Neural cell (in vitro differentiated cells): ENCODE results near the gene PAX1. TPM values are rescaled to one million over a fixed set of nuclear protein-coding genes. Genes with fewer than 3 reads are reported as not detected.

Experiments used
- H2AFZ ChIP-seq: fragments of 200-600, 300-800 bp; sonication (generic), shearing (Covaris generic); 2 replicates; pipeline ENCODE4 v1.6.0; 2014; ENCODE audit warnings: low read depth, mild to moderate bottlenecking, antibody characterized with exemption, low read length, moderate library complexity
- H3F3A ChIP-seq: fragments of 200-600 bp; shearing (Covaris generic); 2 replicates; pipeline ENCODE4 v1.6.1; 2016; ENCODE audit warnings: mild to moderate bottlenecking, moderate library complexity, mixed read lengths, antibody characterized with exemption, low read length; ENCODE audit not compliant: insufficient read depth, poor library complexity, severe bottlenecking
- H3K27ac ChIP-seq: fragments of 200-600, 300-800 bp; sonication (generic), shearing (Covaris generic); 2 replicates; pipeline ENCODE4 v1.5.1; 2014; ENCODE audit warnings: mild to moderate bottlenecking, low read length, moderate library complexity
- H3K27me3 ChIP-seq: fragments of 300-800, 200-600 bp; sonication (generic), shearing (Covaris generic); 2 replicates; pipeline ENCODE4 v1.6.0; 2014; ENCODE audit warnings: mild to moderate bottlenecking, low read depth, low read length, moderate library complexity; ENCODE audit not compliant: insufficient read depth
- H3K36me3 ChIP-seq: fragments of 300-800, 200-600 bp; sonication (generic), shearing (Covaris generic); 2 replicates; pipeline ENCODE4 v1.5.1; 2014; ENCODE audit warnings: mild to moderate bottlenecking, antibody characterized with exemption, low read length, moderate library complexity; ENCODE audit not compliant: insufficient read depth
- H3K4me2 ChIP-seq: fragments of 300-800, 200-600 bp; sonication (generic), shearing (Covaris generic); 2 replicates; pipeline ENCODE4 v1.6.0; 2014; ENCODE audit warnings: mild to moderate bottlenecking, low read length
- H3K4me3 ChIP-seq: fragments of 300-800, 200-600 bp; sonication (generic), shearing (Covaris generic); 2 replicates; pipeline ENCODE4 v1.5.1; 2014; ENCODE audit warnings: mild to moderate bottlenecking, low read length, moderate library complexity
- H3K79me2 ChIP-seq: fragments of 200-600 bp; shearing (Covaris generic); replicated peaks from 2 replicates; pipeline ENCODE4 v1.6.0; 2014; ENCODE audit warnings: mild to moderate bottlenecking, low read length, moderate library complexity; ENCODE audit not compliant: insufficient read depth
- H3K9ac ChIP-seq: fragments of 300-800, 200-600 bp; sonication (generic), shearing (Covaris generic); 2 replicates; pipeline ENCODE4 v1.6.1; 2016; ENCODE audit warnings: mild to moderate bottlenecking, low read length, mixed read lengths
- H3K9me2 ChIP-seq: fragments of 200-600 bp; shearing (Covaris generic); 2 replicates; pipeline ENCODE4 v1.6.1; 2016; ENCODE audit warnings: mild to moderate bottlenecking, low read length, mixed read lengths; ENCODE audit not compliant: insufficient read depth
- H3K9me3 ChIP-seq: fragments of 200-600, 300-800 bp; sonication (generic), shearing (Covaris generic); 2 replicates; pipeline ENCODE4 v1.6.1; 2016; ENCODE audit warnings: mild to moderate bottlenecking, mixed run types, low read length, moderate library complexity, mixed read lengths
- H4K20me1 ChIP-seq: fragments of 200-600 bp; shearing (Covaris generic); 2 replicates; pipeline ENCODE4 v1.6.1; 2016; ENCODE audit warnings: mild to moderate bottlenecking, mixed run types; ENCODE audit not compliant: insufficient read depth
- CTCF ChIP-seq: fragments of 450-650 bp; IDR thresholded peaks from 2 replicates; pipeline ENCODE4 v1.5.1; 2014; ENCODE audit warnings: antibody characterized with exemption, mild to moderate bottlenecking, moderate library complexity; ENCODE audit not compliant: poor library complexity, severe bottlenecking
- EP300 ChIP-seq: fragments of 450-650 bp; conservative IDR thresholded peaks from 2 replicates; pipeline ENCODE4 v1.6.1; 2014; ENCODE audit warnings: antibody characterized with exemption, mild to moderate bottlenecking, moderate library complexity; ENCODE audit not compliant: poor library complexity, severe bottlenecking
- EZH2 ChIP-seq: fragments of 200-600, 300-800 bp; shearing (Covaris generic), sonication (generic); IDR thresholded peaks from 2 replicates; pipeline ENCODE4 v1.6.1; 2014; ENCODE audit warnings: antibody characterized with exemption, low read length, borderline replicate concordance, mild to moderate bottlenecking; ENCODE audit not compliant: insufficient read depth, poor library complexity, severe bottlenecking
- MXI1 ChIP-seq: fragments of 450-650 bp; conservative IDR thresholded peaks from 2 replicates; pipeline ENCODE4 v1.6.1; 2014; ENCODE audit warnings: antibody characterized with exemption, mild to moderate bottlenecking; ENCODE audit not compliant: poor library complexity, severe bottlenecking
- POLR2AphosphoS5 ChIP-seq: IDR thresholded peaks from 2 replicates; pipeline ENCODE4 v1.6.1; 2012
- RAD21 ChIP-seq: fragments of 450-650 bp; conservative IDR thresholded peaks from 2 replicates; pipeline ENCODE4 v1.6.1; 2014; ENCODE audit warnings: antibody characterized with exemption, mild to moderate bottlenecking, moderate library complexity
- REST ChIP-seq: IDR thresholded peaks from 2 replicates; pipeline ENCODE4 v1.6.1; 2012; ENCODE audit warnings: borderline replicate concordance
- SMC3 ChIP-seq: fragments of 450-650 bp; conservative IDR thresholded peaks from 2 replicates; pipeline ENCODE4 v1.6.1; 2014; ENCODE audit warnings: antibody characterized with exemption, mild to moderate bottlenecking, moderate library complexity; ENCODE audit not compliant: poor library complexity
- TAF1 ChIP-seq: IDR thresholded peaks from 2 replicates; pipeline ENCODE4 v1.6.1; 2012; ENCODE audit warnings: low read depth
- polyA plus RNA-seq: library from polyadenylated mRNA; depleted of rRNA; stranded (reverse); fragments of >200 nt; gene quantifications from 2 replicates; pipeline ENCODE4 v1.2.3, GENCODE V29; 2014

Gene PAX1
- polyA plus RNA-seq, 1 donor from 2014 or later, result not detected

- no peaks in the 10 kb centered on the region for H3K27me3 ChIP-seq
- H3K36me3 ChIP-seq, result no peaks in the 10 kb centered on the region
- TF ChIP-seq SMC3 (no peak), REST (no peak), POLR2AphosphoS5 (no peak), MXI1 (no peak), RAD21 (no peak), EP300 (no peak), EZH2 (no peak), TAF1 (no peak), CTCF (no peak)
- no peak overlapping the region for H2AFZ ChIP-seq
- H3K27ac ChIP-seq, result no peak overlapping the region
- H3K9me3 ChIP-seq, result no peaks in the 10 kb centered on the region
- H3F3A ChIP-seq, result no peaks in the 10 kb centered on the region
- H3K9me2 ChIP-seq, result no peaks in the 10 kb centered on the region
- no peaks in the 10 kb centered on the region for H3K79me2 ChIP-seq
- no peak overlapping the region for H3K4me2 ChIP-seq
- no peaks in the 10 kb centered on the region for H4K20me1 ChIP-seq
- no peak overlapping the region for H3K4me3 ChIP-seq
- no peak overlapping the region for H3K9ac ChIP-seq
Measured at GRCh38 chr20:21741266-21741665, 35.8 kb downstream of the PAX1 start.

GRCh38 chr20:21762646-21763045 lies 57.2 kb downstream of the PAX1 start:
- no peak overlapping the region for H3K9ac ChIP-seq
- H3K27me3 ChIP-seq, result no peaks in the 10 kb centered on the region
- H3K9me2 ChIP-seq, result no peaks in the 10 kb centered on the region
- no peaks in the 10 kb centered on the region for H3F3A ChIP-seq
- no peaks in the 10 kb centered on the region for H4K20me1 ChIP-seq
- H2AFZ ChIP-seq, result no peak overlapping the region
- no peaks in the 10 kb centered on the region for H3K36me3 ChIP-seq
- H3K4me2 ChIP-seq, result no peak overlapping the region
- no peak for TF ChIP-seq MXI1
- TF ChIP-seq CTCF, result no peak
- TF ChIP-seq TAF1, result no peak
- no peak for TF ChIP-seq RAD21
- no peak for TF ChIP-seq POLR2AphosphoS5
- TF ChIP-seq EP300, result no peak
- no peak overlapping the region for H3K27ac ChIP-seq
- H3K79me2 ChIP-seq, result no peaks in the 10 kb centered on the region
- H3K9me3 ChIP-seq, result no peaks in the 10 kb centered on the region
- no peak overlapping the region for H3K4me3 ChIP-seq
